ENCODE measurements around the gene PXK.

PXK gene

GRCh38 chr3:58384381-58385090, 51.8 kb downstream of the PXK start:
- DNase-seq = no peak

DNA sequence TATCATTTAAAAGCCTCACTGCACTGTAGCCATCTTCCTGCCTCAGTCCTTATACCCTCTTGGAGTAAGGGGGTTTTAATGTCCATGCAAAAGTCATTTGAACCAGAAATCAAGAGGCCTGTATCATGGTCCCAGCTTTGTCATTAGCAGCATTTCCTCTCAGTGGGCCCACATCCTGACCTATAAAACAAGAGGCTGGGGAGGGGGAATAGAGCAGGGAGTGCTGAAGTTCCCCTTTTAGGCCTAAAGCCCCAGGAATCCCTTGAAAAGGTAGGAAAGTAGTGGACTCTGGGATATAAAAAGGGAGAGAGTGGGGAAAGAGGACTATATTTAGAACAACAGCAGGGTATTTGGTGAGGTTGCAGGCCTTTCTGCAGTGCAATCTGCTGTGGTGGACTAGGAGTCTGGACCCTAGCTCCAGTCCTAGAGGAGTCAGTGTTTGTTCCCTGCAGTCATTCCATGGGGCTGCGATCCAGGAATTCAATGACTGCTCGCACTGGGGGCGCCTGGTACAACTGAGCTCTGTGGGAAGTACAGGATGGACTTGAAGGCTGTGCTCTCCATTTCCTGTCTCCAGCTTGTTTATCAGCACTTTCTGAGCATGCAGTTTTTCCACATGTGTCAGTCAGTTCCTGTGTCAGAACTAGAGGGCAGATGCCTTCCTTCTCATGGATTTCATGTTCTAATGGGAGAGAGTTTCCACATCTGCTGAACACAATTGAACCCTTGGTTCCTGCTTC, 54.1 kb downstream of the PXK start:
- no peak for DNase-seq

- no peak for DNase-seq
Observed at GRCh38 chr3:58387650-58388546, 55.2 kb downstream of the PXK start.

- no peak for DNase-seq
Observed at GRCh38 chr3:58388550-58389091, 55.9 kb downstream of the PXK start.

DNA sequence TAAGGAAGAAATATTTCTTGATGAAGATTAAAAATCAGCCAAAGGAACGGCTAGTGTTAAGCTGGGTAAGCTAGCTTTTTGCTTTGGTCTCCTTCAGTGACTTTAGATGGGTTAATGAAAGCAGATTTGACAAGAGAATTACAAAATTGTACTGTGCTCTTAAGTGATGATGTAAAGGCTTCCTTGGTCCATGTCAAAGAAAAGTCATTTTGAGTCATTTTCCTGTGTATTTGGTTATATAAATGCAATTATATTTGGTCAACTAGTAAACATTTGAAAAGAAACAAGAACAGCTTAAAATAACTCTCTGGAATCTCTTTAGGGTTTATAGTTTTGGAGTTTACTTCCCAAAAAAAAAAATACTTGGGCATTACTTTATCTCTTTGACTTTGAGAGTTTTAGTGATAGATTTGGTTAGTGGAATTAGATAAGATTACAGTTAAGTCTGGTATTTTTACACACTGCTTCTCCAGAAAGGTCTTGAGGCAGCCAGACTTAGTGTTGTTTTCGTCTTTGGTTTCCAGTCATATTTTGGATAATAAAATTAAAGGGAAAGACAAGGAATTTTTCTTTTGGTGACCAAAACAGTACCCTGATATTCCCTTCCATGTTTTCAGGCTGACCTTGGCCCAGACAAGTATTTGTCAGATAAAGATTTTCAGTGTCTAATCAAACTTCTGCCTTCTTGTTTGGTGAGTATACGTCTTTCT, 58.6 kb downstream of the PXK start:
- no peak for DNase-seq

- DNase-seq = no peak
Observed at GRCh38 chr3:58392181-58392580, 59.5 kb downstream of the PXK start.

DNA sequence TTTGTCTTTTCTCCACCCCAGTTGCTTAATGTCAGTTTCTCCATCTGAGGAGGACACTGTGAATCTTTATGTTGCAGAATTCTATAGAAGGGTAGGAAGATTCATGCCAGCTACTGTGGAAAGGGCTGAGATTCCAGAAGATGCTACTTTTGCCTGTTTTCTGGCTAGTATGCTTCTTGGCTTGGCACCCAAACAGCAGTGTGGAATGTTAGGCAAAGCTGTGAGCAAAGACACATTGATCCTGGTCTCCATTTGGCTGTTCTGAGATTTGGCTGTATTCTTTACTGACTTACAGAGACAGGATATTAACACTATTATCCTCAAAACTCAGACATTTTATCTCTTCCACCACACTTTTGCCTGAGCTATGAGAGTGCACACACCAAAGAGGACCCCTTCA, 61.6 kb downstream of the PXK start:
- no peak for DNase-seq

DNA sequence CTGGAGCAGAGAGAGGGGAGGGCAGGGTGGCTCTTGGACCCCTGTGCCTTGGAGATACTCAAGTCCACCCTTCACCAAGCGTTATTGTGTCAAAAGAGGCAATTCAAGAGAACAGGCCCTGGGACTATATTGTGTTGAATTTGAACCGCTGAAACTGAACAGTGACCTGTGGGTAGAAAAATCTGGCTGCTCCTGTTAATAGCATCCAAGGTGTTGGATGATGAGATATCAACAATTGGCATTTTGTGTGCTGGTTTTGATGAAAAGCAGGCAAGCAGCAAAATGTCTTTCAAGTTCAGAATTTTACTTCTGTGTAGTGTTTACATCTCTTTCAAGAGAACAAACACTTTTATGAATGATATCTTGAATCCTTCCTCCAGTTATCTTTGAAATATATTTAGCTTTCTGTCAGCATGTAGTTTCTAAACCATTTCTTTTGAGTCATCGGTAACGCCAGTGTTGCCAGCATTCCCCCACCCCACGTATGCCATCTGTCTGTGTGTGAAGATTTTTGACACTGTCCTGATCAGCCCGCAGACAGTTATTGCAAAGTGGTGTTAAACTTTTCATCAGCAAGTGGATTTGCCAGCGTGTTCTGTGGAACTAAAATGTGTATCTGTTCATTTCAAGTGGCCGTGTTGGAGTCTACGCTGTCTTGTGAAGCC, 66.1 kb downstream of the PXK start:
- no peak for DNase-seq

DNA sequence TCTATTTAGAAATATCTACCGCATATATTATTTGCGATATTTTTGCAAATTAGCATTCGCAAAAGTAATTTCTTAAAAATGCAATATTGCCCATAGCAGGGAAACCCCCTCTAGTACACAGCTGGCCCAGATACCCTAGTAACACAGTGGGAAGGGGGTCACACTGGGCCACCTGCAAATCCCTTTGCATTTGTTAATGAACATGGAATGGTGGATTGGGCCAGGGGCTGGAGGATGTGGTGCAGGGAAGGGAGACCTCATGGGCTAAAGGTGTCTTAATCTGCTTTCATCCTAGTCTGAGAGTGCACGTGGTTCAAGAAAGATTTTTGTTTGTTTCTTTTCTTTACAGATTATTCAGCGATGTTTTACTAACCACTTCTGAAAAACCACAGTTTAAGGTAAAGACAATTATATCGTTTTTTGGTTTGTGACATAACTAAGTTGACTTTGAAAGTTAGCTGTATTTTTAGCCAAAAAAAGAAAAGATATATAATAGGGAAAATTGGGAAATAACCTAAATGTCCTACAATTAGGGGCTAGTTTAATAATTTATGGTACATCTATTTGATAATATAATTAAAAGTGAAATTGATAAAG, 70.9 kb downstream of the PXK start:
- DNase-seq = no peak

DNA sequence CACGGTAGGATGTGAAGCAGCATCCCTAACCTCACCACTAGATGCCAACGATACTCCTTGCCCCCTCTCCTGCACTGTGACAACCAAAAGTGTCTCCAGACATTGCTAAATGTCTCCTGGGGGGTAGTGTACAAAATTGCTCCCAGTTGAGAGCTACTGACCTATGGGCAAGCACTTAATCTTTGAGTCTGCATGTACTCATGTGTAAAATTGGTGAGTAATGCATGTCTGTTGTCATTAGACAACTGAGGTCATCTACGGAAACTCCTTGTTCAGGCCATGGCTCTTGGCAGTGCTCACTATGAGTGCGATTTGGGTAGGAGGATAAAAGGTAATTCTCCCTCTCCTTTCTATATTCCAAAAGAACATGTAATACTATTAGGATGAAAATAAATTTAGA, 71.7 kb downstream of the PXK start:
- DNase-seq = no peak

DNA sequence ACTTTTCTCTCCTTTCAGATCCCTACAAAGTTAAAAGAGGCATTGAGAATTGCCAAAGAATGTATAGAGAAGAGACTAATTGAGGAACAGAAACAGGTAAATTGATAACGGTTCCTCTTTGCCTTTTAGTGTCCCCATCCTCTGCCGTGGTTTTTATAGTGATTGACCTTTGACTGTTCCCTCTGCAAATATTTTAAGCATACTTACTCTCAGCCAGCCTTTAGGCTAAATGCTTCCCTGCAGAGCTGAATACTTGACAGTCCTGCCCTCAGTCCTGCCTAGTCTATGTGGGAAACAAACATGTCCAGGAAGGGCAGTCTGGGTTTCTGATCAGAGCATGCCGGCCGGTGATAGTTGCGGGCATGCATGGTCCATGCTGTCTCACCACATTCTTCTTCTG, 76.2 kb downstream of the PXK start:
- DNase-seq = no peak

- no peak for DNase-seq
Observed at GRCh38 chr3:58409663-58410062, 77.0 kb downstream of the PXK start.

DNA sequence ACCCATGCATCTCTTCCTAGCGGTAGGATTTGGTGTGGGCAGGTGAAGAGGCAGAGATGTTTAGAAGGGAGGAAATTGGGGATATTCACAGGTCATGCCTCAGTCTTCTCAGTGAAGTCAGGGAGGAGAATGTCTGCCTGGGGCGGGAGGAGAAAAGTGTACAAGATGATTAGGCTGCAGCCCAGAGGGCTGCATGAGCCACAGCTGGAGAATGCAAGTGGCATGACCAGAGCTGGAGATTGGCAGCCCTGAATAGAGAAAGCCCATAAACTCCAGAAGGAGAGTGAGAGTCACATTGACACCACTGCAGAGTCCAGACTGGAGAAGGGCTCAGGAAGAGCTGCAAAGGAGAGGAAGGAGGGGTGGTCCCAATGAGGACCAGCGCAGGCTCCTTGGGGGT, 78.3 kb downstream of the PXK start:
- DNase-seq = no peak

DNA sequence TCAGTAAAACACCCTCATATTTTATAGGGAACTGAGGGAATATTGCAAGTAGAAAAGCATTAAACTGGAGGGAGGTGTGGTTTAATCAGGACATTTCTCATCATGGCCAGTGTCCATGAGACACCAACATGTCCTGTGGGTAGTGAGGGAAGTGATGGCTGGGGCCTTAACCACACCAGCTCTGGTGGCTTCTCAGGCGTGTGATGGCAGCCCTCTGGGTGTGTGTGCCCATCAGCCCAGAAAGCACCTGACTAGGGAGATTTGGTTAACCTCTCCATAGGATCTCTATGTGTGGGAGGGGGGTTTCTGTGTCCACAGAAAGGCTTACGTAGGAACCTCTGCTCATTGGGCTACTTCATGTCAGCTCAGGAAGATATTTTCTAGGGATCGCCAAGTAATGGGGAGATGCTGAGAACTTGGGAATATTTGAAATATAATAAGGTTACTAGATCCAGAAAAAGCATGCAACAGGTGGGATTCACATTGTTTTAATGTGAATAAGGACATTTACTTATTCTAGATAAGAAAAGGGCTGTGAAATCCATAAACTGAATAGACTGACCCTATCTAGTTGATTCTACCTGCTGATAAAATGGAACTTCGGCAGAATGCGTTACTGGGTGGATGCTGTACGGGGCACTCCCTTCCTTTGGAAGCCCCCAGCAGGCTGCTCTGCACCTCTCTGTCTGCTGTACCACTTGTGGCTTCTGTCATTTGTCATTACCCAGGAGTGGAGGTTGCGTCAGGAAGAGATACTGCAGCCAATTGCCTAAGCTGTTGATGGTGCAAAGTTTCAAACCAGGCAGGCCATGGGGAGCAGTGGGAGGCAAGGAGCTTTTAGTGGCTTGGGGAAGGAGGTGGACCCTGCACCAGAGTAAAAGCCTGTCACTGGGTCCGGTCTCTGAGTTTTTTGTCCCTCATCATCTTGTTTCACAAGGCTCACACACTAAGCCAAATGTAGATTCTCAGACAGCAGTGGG, 79.4 kb downstream of the PXK start:
- no peak for DNase-seq

DNA sequence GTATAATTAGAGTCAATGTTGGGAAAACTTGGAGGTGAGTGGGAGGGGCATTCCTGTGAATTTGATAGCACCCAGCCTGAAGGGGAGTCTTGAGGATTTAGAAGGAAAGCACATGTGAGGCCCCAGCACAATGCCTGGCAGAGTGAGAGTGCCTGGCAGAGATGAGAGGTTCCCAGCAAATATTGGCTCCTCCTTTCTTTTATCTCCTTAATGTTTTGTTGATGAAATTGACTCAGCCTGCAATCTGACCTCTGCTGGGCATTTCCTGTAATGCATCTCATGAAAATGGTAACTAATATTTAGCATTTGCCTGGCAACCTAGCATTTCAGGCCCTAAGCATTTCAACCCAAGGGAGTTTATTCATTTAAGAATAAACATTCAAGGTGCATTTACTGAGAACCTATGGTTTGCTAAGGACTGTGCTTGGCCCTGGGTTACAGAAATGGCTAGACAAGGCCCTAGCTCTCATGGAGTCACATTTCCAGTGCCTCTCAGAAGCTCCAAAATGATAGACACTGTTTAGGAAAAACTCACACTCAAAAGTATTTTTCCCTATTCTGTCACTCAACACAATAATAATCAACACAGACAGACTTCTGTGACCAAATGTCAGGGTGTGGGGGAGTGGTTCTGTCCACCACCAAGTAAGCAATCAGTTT, 82.0 kb downstream of the PXK start:
- no peak for DNase-seq

DNA sequence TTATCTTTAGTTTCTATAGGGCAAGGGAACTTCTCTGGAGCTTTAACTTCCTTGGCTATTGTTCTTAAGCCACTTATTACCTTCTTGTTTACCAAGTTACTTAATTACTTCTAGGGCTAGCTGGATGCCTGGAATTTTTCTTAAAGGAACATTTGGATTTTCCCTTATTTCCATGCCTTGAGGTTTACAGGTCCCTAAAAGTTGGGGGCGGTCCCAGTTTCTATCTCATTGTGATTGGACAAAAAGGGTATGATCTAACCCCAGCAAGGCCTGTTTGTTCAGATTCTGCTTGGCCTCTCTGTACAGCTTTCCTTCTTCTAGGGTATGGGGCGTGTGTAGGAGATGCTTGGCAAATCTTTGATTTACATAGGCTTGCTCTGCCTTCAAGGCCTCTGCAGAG, 83.5 kb downstream of the PXK start:
- no peak for DNase-seq

GRCh38 chr3:58417075-58417474, 84.4 kb downstream of the PXK start:
- DNase-seq = no peak

- DNase-seq = no peak
Observed at GRCh38 chr3:58418227-58418626, 85.5 kb downstream of the PXK start.

GRCh38 chr3:58419780-58420507, 87.3 kb downstream of the PXK start:
- DNase-seq = no peak

All from activated CD4-positive, alpha-beta T cell treated with anti-CD3 and anti-CD28 coated beads for 1 hour (primary cell).